OCI-LY1 (cell line): ENCODE results near the gene PKN1.

Source experiments
- H2AFZ ChIP-seq: fragments of 200-600 bp; sonication (generic), shearing (Covaris generic); 2 replicates; pipeline ENCODE4 v1.6.0; 2014; ENCODE audit warnings: antibody characterized with exemption, mild to moderate bottlenecking, low read length
- H3F3A ChIP-seq: fragments of 200-600 bp; sonication (generic), shearing (Covaris generic); 2 replicates; pipeline ENCODE4 v1.6.0; 2014; ENCODE audit warnings: mild to moderate bottlenecking, antibody characterized with exemption, low read length, moderate library complexity; ENCODE audit not compliant: insufficient read depth
- H3K27ac ChIP-seq: fragments of 200-600 bp; sonication (generic); 2 replicates; pipeline ENCODE4 v1.5.1; 2014; ENCODE audit warnings: low read length, mixed run types, mild to moderate bottlenecking, low read depth; ENCODE audit not compliant: poor library complexity, severe bottlenecking
- H3K27me3 ChIP-seq: fragments of 200-600 bp; sonication (generic); 2 replicates; pipeline ENCODE4 v1.6.0; 2014; ENCODE audit warnings: antibody characterized with exemption, mild to moderate bottlenecking, low read length, moderate library complexity; ENCODE audit not compliant: insufficient read depth
- H3K36me3 ChIP-seq: fragments of 200-600 bp; sonication (generic); 2 replicates; pipeline ENCODE4 v1.6.1; 2014; ENCODE audit warnings: mild to moderate bottlenecking, antibody characterized with exemption, low read length, moderate library complexity, mixed read lengths; ENCODE audit not compliant: insufficient read depth
- H3K4me1 ChIP-seq: fragments of 200-600 bp; sonication (generic); 2 replicates; pipeline ENCODE4 v1.5.1; 2014; ENCODE audit warnings: mild to moderate bottlenecking, low read length, moderate library complexity; ENCODE audit not compliant: insufficient read depth, severe bottlenecking
- H3K4me2 ChIP-seq: fragments of 200-600 bp; sonication (generic), shearing (Covaris generic); 2 replicates; pipeline ENCODE4 v1.6.1; 2014; ENCODE audit warnings: low read length
- H3K4me3 ChIP-seq: fragments of 200-600 bp; sonication (generic); 2 replicates; pipeline ENCODE4 v1.5.1; 2014; ENCODE audit warnings: low read length, low read depth, mild to moderate bottlenecking, mixed read lengths; ENCODE audit not compliant: poor library complexity, severe bottlenecking
- H3K79me2 ChIP-seq: fragments of 200-600 bp; shearing (Covaris generic); 2 replicates; pipeline ENCODE4 v1.6.1; 2016; ENCODE audit warnings: mixed run types, low read length, mixed read lengths; ENCODE audit not compliant: insufficient read depth
- H3K9ac ChIP-seq: fragments of 200-600 bp; sonication (generic), shearing (Covaris generic); 2 replicates; pipeline ENCODE4 v1.6.1; 2014; ENCODE audit warnings: mild to moderate bottlenecking, low read length, mixed read lengths
- H3K9me2 ChIP-seq: fragments of 200-600 bp; sonication (generic), shearing (Covaris generic); 2 replicates; pipeline ENCODE4 v1.6.1; 2014; ENCODE audit warnings: low read depth, mild to moderate bottlenecking, low read length, mixed read lengths
- H3K9me3 ChIP-seq: fragments of 200-600 bp; shearing (Covaris generic); 2 replicates; pipeline ENCODE4 v1.6.1; 2014; ENCODE audit warnings: low read length, mixed read lengths
- H4K20me1 ChIP-seq: fragments of 200-600 bp; sonication (generic), shearing (Covaris generic); 2 replicates; pipeline ENCODE4 v1.6.0; 2016; ENCODE audit warnings: mild to moderate bottlenecking, low read length; ENCODE audit not compliant: insufficient read depth
- CTCF ChIP-seq: fragments of 200-600 bp; sonication (generic), shearing (Covaris generic); IDR thresholded peaks from 2 replicates; pipeline ENCODE4 v1.5.1; 2017; ENCODE audit warnings: mild to moderate bottlenecking, antibody characterized with exemption, low read length, moderate library complexity, mixed read lengths
- EZH2 ChIP-seq: fragments of 200-600 bp; sonication (generic), shearing (Covaris generic); IDR thresholded peaks from 2 replicates; pipeline ENCODE4 v1.8.0; 2017; ENCODE audit warnings: borderline replicate concordance, mixed run types, mild to moderate bottlenecking, antibody characterized with exemption, low read length, moderate library complexity, mixed read lengths

PKN1 gene

DNA sequence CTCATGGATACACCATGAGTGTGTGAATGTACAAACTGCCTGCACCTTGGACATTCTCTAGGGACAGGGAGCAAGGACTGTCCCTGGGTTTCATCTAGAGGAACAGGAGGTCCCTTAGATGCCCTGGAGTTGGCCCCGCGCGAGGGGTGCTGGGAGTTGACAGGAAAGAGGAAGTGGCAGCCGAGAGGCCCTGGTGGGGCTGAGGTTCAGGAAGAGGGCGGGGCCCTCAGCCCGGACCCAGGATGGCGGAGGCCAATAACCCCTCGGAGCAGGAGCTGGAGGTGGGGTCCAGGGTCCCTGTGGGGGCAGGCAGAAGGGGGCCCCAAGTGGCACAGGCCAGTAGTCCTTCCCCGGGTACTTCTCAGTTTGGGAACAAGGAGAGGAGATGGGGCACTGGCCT is 6.9 kb downstream of the PKN1 start:
- H3K4me3 ChIP-seq: peak overlapping the region; percentile 60
- no peaks in the 10 kb centered on the region for H3K27me3 ChIP-seq
- H3K9ac ChIP-seq: peak overlapping the region; percentile 70
- H3K4me2 ChIP-seq: peak overlapping the region; percentile 87
- no peaks in the 10 kb centered on the region for H3K9me2 ChIP-seq
- peaks cover 34% of the 10 kb centered on the region for H3K4me1 ChIP-seq
- H3K9me3 ChIP-seq: no peaks in the 10 kb centered on the region
- H2AFZ ChIP-seq: no peak overlapping the region
- H3F3A ChIP-seq: no peaks in the 10 kb centered on the region
- H3K36me3 ChIP-seq: peaks cover 50% of the 10 kb centered on the region
- H3K79me2 ChIP-seq: peaks cover 4% of the 10 kb centered on the region
- no peaks in the 10 kb centered on the region for H4K20me1 ChIP-seq
- H3K27ac ChIP-seq: peak overlapping the region; percentile 64
- no peak for TF ChIP-seq CTCF

DNA sequence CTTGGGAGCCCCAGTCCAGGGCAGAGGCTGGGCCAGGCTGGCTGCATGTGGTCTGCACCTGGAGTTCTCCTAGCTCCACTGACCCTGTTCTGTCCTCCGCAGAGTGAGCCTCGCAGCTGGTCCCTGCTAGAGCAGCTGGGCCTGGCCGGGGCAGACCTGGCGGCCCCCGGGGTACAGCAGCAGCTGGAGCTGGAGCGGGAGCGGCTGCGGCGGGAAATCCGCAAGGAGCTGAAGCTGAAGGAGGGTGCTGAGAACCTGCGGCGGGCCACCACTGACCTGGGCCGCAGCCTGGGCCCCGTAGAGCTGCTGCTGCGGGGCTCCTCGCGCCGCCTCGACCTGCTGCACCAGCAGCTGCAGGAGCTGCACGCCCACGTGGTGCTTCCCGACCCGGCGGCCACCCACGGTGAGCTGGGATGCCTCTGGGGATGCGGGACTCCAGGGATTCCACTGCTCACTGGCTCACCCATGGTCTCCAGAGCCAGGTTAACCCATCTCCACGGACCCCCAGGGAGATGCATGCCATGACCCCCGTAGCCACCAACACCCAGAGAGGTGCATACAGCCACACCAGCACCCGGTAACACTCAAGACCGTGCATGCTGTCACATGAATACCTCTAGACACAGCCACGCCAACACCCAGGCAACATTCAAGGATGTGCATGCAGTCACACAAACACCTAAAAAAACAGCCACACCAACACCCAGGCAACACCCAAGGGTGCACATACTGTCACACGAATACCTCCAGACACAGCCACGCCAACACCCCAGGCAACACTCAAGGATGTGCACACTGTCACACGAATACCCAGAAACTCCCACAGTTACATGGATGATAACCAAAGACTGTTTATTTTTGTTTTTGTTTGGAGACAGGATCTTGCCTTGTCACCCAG is 8.2 kb downstream of the PKN1 start:
- Histone ChIP-seq H3K79me2 (peaks cover 4% of the 10 kb centered on the region), H3K4me3 (no peak overlapping the region), H2AFZ (no peak overlapping the region), H3K27me3 (no peaks in the 10 kb centered on the region), H3K36me3 (peaks cover 61% of the 10 kb centered on the region), H3K9ac (no peak overlapping the region), H3K4me1 (peaks cover 32% of the 10 kb centered on the region), H3K27ac (no peak overlapping the region), H3K9me3 (no peaks in the 10 kb centered on the region), H3K9me2 (no peaks in the 10 kb centered on the region), H4K20me1 (no peaks in the 10 kb centered on the region), H3K4me2 (no peak overlapping the region), H3F3A (no peaks in the 10 kb centered on the region)
- TF ChIP-seq CTCF (no peak), EZH2 (no peak)

GRCh38 chr19:14442891-14443631 is 10.0 kb downstream of the PKN1 start:
- H3K9ac ChIP-seq: no peak overlapping the region

More at GRCh38 chr19:14442891-14443631, 10.0 kb downstream of the PKN1 start:
- Histone ChIP-seq H3K36me3 (peaks cover 68% of the 10 kb centered on the region), H3K4me3 (no peak overlapping the region), H2AFZ (no peak overlapping the region), H3K27ac (no peak overlapping the region), H4K20me1 (no peaks in the 10 kb centered on the region), H3K27me3 (no peaks in the 10 kb centered on the region), H3K9me3 (no peaks in the 10 kb centered on the region), H3K79me2 (peaks cover 4% of the 10 kb centered on the region), H3K9me2 (no peaks in the 10 kb centered on the region), H3F3A (no peaks in the 10 kb centered on the region), H3K4me2 (no peak overlapping the region), H3K4me1 (peaks cover 29% of the 10 kb centered on the region)
- TF ChIP-seq CTCF: no peak
- no peak for TF ChIP-seq EZH2
